ENCODE data around the gene TRIM73. TPM values are rescaled to one million over a fixed set of nuclear protein-coding genes. Genes with fewer than 3 reads are reported as not detected.

TRIM73 gene
- total and polyA plus RNA-seq, 4 donors, result 2.9 to 8.8 (median 4.2) TPM; not detected in 1

Other genes starting within 250 kb of the TRIM73 start
- 10 to 100 TPM; 38.2 to 40.3 TPM for gene POM121C, start 90.7 kb downstream of the TRIM73 start, total RNA-seq
- 10 to 100 TPM in 1 of 2 donors, 1 to 10 TPM in 1; 5.3 to 13.2 TPM for gene POM121C, start 90.7 kb downstream of the TRIM73 start, polyA plus RNA-seq
- gene SPDYE5, start 96.7 kb downstream of the TRIM73 start, total RNA-seq, result not detected
- not detected for gene SPDYE5, start 96.7 kb downstream of the TRIM73 start, polyA plus RNA-seq